HT-29 (cell line): Measurements from ENCODE around the gene LKAAEAR1. TPM values are rescaled to one million over a fixed set of nuclear protein-coding genes. Genes with fewer than 3 reads are reported as not detected.
"Not testable (repeated sequence)": the region's sequence is repeated elsewhere in the genome, so short reads cannot be mapped to it uniquely, and the experiment has no call there.

Source experiments
- DNase-seq: peaks from one replicate; pipeline ENCODE4 v3.0.0-alpha.2; 2015; ENCODE audit warnings: low spot score
- total RNA-seq: library from RNA; depleted of rRNA; stranded (reverse); fragments of >200 nt; shearing (Covaris generic); gene quantifications from 2 replicates; pipeline ENCODE4 v1.2.3, GENCODE V29; 2014

Gene LKAAEAR1
- total RNA-seq, 1 experiment from 2014 or later: not detected

- no peak for DNase-seq
These were observed 15.0 kb upstream of the LKAAEAR1 start for GRCh38 chr20:64099086-64099786.

DNA sequence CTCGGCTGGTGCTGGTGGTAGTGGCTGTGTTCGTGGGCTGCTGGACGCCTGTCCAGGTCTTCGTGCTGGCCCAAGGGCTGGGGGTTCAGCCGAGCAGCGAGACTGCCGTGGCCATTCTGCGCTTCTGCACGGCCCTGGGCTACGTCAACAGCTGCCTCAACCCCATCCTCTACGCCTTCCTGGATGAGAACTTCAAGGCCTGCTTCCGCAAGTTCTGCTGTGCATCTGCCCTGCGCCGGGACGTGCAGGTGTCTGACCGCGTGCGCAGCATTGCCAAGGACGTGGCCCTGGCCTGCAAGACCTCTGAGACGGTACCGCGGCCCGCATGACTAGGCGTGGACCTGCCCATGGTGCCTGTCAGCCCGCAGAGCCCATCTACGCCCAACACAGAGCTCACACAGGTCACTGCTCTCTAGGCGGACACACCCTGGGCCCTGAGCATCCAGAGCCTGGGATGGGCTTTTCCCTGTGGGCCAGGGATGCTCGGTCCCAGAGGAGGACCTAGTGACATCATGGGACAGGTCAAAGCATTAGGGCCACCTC is 14.3 kb upstream of the LKAAEAR1 start:
- DNase-seq: no peak

GRCh38 chr20:64096535-64096934 is 12.3 kb upstream of the LKAAEAR1 start:
- DNase-seq: no peak

- DNase-seq: no peak
These were observed 11.7 kb upstream of the LKAAEAR1 start for GRCh38 chr20:64095927-64096326.

- DNase-seq: no peak
These were observed 11.3 kb upstream of the LKAAEAR1 start for GRCh38 chr20:64095455-64095854.

- no peak for DNase-seq
These were observed 8.9 kb upstream of the LKAAEAR1 start for GRCh38 chr20:64093013-64093503.

GRCh38 chr20:64092258-64093012 is 8.2 kb upstream of the LKAAEAR1 start:
- no peak for DNase-seq

DNA sequence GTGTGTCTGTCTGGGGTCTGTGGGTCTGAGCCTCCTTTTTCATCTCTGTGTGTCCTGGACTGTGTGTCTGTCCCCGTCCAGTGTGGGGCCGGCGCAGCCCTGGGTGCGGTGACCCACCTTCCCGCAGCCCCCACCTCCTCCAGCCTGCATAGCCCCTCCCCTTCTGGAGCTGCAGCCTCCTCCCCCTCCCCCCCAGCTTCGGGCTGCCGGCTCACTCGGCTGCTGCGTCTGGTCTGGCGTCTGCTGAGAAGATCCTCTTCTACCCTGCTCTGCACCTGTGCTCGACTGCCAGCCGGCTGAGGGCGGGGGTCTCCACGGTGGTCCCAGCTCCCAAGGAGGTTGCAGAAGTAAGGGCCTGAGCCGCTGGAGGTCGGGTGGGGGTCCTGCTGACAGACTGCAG is 7.6 kb upstream of the LKAAEAR1 start:
- DNase-seq: no peak

- no peak for DNase-seq
These were observed 7.1 kb upstream of the LKAAEAR1 start for GRCh38 chr20:64091340-64091739.

GRCh38 chr20:64090165-64090564 is 6.0 kb upstream of the LKAAEAR1 start:
- DNase-seq: no peak

DNA sequence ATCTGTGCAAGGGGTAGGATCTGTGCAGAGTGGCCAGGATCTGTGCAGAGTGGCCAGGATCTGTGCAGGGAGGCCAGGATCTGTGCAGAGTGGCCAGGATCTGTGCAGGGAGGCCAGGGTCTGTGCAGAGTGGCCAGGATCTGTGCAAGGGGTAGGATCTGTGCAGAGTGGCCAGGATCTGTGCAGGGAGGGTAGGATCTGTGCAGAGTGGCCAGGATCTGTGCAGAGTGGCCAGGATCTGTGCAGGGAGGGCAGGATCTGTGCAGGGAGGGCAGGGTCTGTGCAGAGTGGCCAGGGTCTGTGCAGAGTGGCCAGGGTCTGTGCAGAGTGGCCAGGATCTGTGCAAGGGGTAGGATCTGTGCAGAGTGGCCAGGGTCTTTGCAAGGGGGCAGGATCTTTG is 4.4 kb upstream of the LKAAEAR1 start:
- DNase-seq: not testable (repeated sequence)

- DNase-seq: not testable (repeated sequence)
These were observed 3.1 kb upstream of the LKAAEAR1 start for GRCh38 chr20:64087226-64087825.

GRCh38 chr20:64086801-64087200 is 2.6 kb upstream of the LKAAEAR1 start:
- no peak for DNase-seq

GRCh38 chr20:64084685-64085152 is 521 bp upstream of the LKAAEAR1 start:
- peak; percentile 39 for DNase-seq

- no peak for DNase-seq
These were observed 807 bp downstream of the LKAAEAR1 start for GRCh38 chr20:64083378-64083803.

GRCh38 chr20:64082820-64083377 is 1.3 kb downstream of the LKAAEAR1 start:
- DNase-seq: no peak

DNA sequence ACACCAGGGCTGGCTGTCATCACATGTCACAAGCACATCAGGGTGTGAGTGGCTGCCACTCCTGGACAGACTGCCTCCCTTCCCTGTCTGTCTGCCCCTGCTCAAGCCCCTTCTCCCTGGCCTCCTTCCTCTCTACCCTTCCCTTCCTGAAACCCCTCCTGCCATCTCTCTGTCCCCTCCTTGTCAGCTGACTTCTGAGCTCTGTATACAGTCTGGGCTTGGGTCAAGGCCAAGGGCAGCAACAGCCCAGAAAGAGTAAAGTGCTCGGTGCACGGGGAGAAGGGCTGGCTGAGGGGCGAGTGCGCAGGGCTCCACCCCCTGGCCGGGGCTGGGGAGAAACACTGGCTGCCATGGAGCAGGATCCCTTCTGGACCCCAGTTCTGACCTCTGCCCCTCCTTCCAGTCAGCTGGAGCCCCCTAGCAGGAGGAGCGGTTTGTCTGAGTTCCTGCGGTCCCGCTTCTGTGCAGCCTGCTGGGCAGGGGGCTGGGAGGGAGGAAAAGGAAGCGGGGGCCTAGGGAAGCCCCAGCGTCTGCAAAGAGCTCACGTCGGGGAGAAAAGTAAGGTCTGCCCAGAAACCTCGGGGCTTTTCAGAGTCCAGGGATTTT is 2.0 kb downstream of the LKAAEAR1 start:
- DNase-seq: no peak

DNA sequence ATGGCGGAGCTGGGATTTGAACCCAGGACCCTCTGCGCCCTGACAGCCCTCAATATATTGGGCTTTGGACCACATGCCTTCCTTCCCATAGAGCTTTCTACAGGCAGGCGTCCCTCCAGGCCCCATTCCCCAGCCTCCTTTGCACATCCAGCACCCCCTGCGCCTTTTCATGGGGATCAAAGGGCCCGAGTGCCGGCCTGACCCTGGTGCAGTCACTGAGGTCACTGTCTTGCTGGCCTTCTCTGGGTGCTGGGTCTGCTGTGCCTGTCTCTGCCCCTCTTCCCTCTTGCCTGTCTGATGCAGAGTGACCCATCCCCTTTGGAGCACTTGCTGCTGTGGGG is 2.6 kb downstream of the LKAAEAR1 start:
- no peak for DNase-seq

GRCh38 chr20:64080813-64081623 is 3.2 kb downstream of the LKAAEAR1 start:
- no peak for DNase-seq

DNA sequence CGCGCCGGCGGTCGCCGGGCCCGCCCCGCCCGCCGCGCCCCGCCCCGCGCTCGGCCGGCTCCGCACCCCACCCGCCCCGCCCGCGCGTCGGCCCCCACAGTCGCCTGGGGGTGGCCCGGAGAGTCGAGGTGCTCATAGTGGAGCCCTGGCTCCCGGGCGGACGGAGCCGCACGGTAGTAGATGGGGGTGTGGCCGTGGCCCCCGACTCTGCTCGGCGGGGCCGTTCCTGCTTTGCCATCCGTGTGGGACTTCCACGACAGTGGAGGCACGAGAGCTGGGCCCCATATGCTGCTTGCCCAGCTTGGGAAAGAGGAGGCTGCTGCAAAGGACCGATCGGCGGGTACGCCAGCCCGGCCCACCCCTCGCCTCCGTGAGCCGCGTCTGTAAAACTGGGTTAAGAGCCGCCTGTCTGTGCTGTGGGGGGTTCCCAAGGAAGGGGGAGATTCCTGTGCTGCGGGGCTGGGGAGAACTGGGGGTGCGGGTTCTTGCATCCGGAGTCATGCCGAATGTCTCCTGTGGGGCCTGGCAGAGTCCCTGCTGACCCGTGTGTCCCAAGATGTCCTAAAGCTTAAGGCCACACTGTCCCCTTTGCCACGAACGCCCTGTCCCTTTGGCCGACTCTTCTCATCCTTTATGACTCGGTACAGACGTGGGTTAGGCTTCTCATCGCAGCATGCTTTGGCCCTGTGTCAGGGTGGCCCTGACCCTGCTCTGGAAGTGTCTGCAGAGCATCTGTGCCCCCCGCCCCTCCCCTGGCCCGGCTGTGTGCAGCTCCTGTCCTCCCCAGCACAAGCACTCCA is 4.0 kb downstream of the LKAAEAR1 start, which contains the start of gene OPRL1:
TSS of gene OPRL1 (plus strand) at position 70 of the 800 bp plus-strand sequence. CDS start 12,639 bp downstream, outside the sequence.
- DNase-seq: no peak
